ENCODE data around the gene TIMP2. TPM values are rescaled to one million over a fixed set of nuclear protein-coding genes. Genes with fewer than 3 reads are reported as not detected.

Gene TIMP2
- total and polyA plus RNA-seq, 2 of the 13 experiments (the other 11 are each of a cell fraction or from before 2014, with no cell fraction given) = 3.8 to 8.5 TPM

DNA sequence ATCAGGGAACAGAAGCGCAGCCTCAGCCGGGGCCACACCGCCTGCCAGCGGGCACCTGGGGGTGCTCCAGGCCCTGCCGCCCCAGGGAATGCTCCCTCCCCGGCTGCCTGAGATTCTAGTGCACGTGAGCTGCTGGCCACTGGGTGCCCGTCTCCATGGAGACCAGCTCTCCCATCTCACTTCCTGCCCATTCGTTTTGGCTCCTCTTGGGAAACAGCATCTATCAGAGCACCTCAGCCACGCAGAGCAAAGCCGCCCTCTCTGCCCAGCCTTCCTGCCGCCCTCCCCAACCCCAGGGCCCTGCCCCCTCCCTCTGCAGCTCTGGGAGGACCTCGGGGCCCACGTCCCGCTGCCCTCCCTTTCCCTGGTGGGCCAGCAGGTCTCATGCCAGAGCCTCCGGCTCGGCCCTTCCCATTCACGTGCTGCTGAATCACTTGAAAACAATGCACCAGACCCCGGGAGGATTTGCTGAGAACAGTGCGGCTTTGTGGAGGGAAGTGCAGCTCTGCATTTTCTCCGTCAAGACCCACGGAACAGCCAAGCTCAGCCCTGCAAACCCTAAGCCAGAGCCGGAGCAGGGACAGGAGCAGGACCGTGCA lies 41.6 kb downstream of the TIMP2 start (continued):
- TF ChIP-seq ZNF264 (CRISPR knock-in tag; IDR thresholded peaks at IDR 0.05) = no peak
- no peak for TF ChIP-seq HNRNPUL1 (IDR thresholded peaks at IDR 0.05; ENCODE audit: low read depth, low read length)
- no peak for TF ChIP-seq NCOR1 (IDR thresholded peaks at IDR 0.05; ENCODE audit: borderline replicate concordance, low read length)
- TF ChIP-seq ZNF589 (CRISPR knock-in tag; conservative IDR thresholded peaks at IDR 0.05) = no peak
- no peak for TF ChIP-seq U2AF1 (optimal IDR thresholded peaks at IDR 0.05; ENCODE audit: low read depth, low read length)
- TF ChIP-seq NPAS2 (CRISPR knock-in tag; IDR thresholded peaks at IDR 0.05; ENCODE audit: borderline replicate concordance) = no peak
- no peak for TF ChIP-seq EZH2 (conservative IDR thresholded peaks at IDR 0.05; ENCODE audit: low read depth, low read length)
- TF ChIP-seq, protein P1, sequence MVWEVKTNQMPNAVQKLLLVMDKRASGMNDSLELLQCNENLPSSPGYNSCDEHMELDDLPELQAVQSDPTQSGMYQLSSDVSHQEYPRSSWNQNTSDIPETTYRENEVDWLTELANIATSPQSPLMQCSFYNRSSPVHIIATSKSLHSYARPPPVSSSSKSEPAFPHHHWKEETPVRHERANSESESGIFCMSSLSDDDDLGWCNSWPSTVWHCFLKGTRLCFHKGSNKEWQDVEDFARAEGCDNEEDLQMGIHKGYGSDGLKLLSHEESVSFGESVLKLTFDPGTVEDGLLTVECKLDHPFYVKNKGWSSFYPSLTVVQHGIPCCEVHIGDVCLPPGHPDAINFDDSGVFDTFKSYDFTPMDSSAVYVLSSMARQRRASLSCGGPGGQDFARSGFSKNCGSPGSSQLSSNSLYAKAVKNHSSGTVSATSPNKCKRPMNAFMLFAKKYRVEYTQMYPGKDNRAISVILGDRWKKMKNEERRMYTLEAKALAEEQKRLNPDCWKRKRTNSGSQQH (CRISPR knock-in tag; IDR thresholded peaks at IDR 0.05; ENCODE audit: low read depth) = no peak
- peak; percentile 1 for TF ChIP-seq MED8 (CRISPR knock-in tag; IDR thresholded peaks at IDR 0.05; ENCODE audit: insufficient replicate concordance)
- no peak for TF ChIP-seq ZNF180 (CRISPR knock-in tag; IDR thresholded peaks at IDR 0.05; ENCODE audit: borderline replicate concordance, low read depth)
- no peak for TF ChIP-seq PHF20 (CRISPR knock-in tag; IDR thresholded peaks at IDR 0.05)
- TF ChIP-seq NFE2L2 (IDR thresholded peaks at IDR 0.05; ENCODE audit: low read length) = no peak
- TF ChIP-seq SMAD3 (CRISPR knock-in tag; IDR thresholded peaks at IDR 0.05) = no peak
- peak; percentile 54 for TF ChIP-seq RFX1 (IDR thresholded peaks at IDR 0.05)
- TF ChIP-seq, protein P2, sequence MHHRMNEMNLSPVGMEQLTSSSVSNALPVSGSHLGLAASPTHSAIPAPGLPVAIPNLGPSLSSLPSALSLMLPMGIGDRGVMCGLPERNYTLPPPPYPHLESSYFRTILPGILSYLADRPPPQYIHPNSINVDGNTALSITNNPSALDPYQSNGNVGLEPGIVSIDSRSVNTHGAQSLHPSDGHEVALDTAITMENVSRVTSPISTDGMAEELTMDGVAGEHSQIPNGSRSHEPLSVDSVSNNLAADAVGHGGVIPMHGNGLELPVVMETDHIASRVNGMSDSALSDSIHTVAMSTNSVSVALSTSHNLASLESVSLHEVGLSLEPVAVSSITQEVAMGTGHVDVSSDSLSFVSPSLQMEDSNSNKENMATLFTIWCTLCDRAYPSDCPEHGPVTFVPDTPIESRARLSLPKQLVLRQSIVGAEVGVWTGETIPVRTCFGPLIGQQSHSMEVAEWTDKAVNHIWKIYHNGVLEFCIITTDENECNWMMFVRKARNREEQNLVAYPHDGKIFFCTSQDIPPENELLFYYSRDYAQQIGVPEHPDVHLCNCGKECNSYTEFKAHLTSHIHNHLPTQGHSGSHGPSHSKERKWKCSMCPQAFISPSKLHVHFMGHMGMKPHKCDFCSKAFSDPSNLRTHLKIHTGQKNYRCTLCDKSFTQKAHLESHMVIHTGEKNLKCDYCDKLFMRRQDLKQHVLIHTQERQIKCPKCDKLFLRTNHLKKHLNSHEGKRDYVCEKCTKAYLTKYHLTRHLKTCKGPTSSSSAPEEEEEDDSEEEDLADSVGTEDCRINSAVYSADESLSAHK (CRISPR knock-in tag; IDR thresholded peaks at IDR 0.05; ENCODE audit: borderline replicate concordance) = no peak
- no peak for TF ChIP-seq ZFP82 (CRISPR knock-in tag; IDR thresholded peaks at IDR 0.05; ENCODE audit: borderline replicate concordance)
- no peak for TF ChIP-seq REL (CRISPR knock-in tag; conservative IDR thresholded peaks at IDR 0.05)
- TF ChIP-seq KDM5B (CRISPR knock-in tag; IDR thresholded peaks at IDR 0.05; ENCODE audit: borderline replicate concordance) = 0 out of 2 replicates have a peak, but pooled peaks have one; percentile 74
- TF ChIP-seq ZNF20 (CRISPR knock-in tag; IDR thresholded peaks at IDR 0.05) = no peak
- TF ChIP-seq, protein P3, sequence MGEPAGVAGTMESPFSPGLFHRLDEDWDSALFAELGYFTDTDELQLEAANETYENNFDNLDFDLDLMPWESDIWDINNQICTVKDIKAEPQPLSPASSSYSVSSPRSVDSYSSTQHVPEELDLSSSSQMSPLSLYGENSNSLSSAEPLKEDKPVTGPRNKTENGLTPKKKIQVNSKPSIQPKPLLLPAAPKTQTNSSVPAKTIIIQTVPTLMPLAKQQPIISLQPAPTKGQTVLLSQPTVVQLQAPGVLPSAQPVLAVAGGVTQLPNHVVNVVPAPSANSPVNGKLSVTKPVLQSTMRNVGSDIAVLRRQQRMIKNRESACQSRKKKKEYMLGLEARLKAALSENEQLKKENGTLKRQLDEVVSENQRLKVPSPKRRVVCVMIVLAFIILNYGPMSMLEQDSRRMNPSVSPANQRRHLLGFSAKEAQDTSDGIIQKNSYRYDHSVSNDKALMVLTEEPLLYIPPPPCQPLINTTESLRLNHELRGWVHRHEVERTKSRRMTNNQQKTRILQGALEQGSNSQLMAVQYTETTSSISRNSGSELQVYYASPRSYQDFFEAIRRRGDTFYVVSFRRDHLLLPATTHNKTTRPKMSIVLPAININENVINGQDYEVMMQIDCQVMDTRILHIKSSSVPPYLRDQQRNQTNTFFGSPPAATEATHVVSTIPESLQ (CRISPR knock-in tag; conservative IDR thresholded peaks at IDR 0.05) = no peak
- TF ChIP-seq WIZ (CRISPR knock-in tag; IDR thresholded peaks at IDR 0.05) = no peak
- no peak for TF ChIP-seq KLF11 (CRISPR knock-in tag; IDR thresholded peaks at IDR 0.05)
- TF ChIP-seq SMAD9 (CRISPR knock-in tag; IDR thresholded peaks at IDR 0.05) = no peak
- TF ChIP-seq IKZF1 (IDR thresholded peaks at IDR 0.05) = no peak
- TF ChIP-seq STAG1 (CRISPR knock-in tag; IDR thresholded peaks at IDR 0.05) = peak; percentile 10; the same call in 1 of the 2 replicates
- TF ChIP-seq NFKBIZ (CRISPR knock-in tag; IDR thresholded peaks at IDR 0.05) = no peak
- TF ChIP-seq ZNF460 (CRISPR knock-in tag; IDR thresholded peaks at IDR 0.05; ENCODE audit: borderline replicate concordance) = no peak
- no peak for TF ChIP-seq RELA (CRISPR knock-in tag; IDR thresholded peaks at IDR 0.05)
- TF ChIP-seq RFX3 (CRISPR knock-in tag; IDR thresholded peaks at IDR 0.05) = peak; percentile 65
